Measurements from ENCODE around the gene RNASEH2B. TPM values are rescaled to one million over a fixed set of nuclear protein-coding genes. Genes with fewer than 3 reads are reported as not detected.

The RNASEH2B gene
- total RNA-seq, 1 donor from 2014 or later = 84.7 TPM

DNA sequence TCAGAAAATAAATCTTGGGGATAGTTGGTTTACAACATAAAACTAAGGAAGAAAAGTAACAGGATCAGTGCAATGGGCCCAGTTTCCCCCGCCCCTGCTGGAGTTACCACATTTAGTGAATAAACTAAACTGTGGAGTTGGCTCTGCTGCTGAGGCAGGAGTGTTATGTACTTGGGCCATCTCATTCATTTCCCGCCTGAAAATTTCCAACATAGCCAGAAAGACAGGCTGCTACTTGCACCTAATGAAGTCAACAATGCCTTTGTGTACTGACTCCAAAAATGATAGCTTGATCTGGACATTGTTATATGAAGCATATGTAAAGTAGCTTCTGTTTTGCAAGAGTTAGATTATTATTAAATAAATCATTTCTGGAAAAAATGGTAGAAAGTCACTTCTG is 7.9 kb upstream of the RNASEH2B start:
- intact Hi-C loops (cut with micrococcal nuclease) = no loop called here

DNA sequence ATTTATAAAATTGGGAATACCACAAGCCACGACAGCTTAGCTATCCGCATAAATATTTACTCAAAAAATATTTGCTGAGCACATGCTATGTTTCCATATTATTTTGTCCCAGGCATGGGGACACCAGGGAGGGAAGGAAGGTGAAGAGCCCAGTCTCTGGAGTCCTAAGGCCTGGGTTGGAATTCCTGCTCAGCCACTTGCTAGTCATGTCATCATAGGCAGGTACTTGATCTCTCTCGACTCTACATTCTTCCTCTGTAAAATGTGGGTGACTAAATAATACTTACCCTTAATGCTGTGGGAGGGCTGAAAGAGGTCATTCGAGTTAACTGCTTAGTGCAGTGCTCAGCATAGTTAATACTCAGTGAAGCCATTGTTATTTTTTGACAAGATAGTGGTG is 4.3 kb upstream of the RNASEH2B start:
- intact Hi-C loops (cut with micrococcal nuclease) = no loop called here

DNA sequence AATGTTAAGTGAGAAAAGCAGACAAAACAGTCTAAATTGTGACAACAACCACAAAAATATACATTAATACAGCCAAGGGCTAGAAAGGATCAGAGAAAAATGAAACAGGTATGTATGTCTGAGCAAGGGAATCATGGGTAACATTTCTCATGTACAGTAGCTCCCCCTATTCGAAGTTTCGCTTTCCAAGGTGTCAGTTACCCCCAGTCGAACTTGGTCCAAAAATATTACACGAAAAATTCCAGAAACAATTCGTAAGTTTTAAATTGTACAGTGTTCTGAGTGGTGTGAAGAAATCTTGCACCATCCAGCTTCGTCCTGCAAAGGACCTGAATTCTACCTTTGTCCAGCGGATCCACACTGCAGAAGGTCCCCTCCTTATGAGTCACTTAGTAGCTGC is 1.8 kb upstream of the RNASEH2B start:
- intact Hi-C loops (cut with micrococcal nuclease) = loop anchor here (2.0 kb wide), 1 partner anchor 15 kb away; no protein-coding TSS in a partner anchor

DNA sequence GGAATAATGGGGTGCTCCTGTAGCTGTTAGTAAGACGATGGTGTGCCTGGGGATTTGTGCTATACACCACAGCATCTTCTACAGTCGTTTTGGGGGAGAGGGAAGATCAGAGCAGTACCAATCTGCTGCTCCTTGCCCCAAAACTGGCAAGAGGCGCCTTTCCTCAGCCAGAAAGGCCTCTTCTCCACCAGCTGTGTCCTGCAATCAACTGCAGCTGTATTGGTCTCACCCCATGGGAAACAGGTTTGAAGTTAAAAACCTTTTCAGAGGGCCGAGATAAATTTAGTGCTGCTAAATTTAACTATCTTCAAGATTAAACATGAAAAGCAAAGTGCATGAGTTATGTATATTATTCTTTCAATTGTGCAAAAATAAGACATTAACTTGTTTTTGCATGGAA is 1.2 kb upstream of the RNASEH2B start:
- intact Hi-C loops (cut with micrococcal nuclease) = loop anchor here (2.0 kb wide), 1 partner anchor 16 kb away; no protein-coding TSS in a partner anchor

DNA sequence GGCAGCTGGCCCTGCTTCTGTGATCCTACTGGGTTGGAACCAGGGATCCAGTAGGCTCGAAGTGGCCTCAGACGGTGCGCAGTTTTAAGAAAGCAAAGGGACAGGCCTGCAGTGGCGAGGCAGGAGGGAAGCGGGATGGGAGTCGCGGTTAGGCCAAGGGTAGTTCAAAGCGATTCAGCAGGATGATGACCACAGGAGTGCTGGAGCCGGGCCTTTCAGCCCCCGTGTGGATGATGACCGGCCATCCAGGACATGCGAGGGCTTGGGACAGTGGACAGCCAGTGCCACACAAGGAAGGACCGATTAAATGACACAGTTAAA is 854 bp downstream of the RNASEH2B start:
- intact Hi-C loops (cut with micrococcal nuclease) = loop anchor here (2.0 to 10.0 kb wide), 10 partner anchors 63 to 1118 kb away; partner anchors contain the start of genes INTS6, KPNA3 and WDFY2

DNA sequence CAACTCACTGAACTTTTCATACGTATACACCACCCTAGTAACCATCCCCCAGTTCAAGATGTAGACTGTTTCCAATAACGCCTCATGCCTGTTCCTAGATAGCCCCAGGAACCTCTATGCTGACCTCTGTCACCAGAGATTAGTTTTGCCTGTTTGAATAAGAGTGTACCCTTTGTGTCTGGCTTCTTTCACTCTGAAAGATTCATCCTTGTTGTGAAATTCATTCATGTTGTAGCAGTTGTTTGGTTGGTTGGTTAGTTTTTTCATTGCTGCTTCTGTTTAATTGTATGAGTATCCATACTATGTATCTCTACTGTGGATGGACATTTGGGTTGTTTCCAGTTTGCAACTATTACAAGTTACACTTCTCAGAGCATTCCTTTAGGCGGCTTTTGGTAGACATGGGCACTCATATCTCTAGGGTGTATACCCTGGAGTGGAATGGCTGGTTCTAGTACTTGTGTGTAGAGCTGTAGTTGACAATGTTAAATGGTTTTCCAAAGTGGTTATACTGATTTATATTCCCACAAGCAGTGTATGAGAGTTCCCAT is 1.6 kb downstream of the RNASEH2B start:
- intact Hi-C loops (cut with micrococcal nuclease) = loop anchor here (2.0 to 10.0 kb wide), 10 partner anchors 64 to 1118 kb away; partner anchors contain the start of genes INTS6, KPNA3 and WDFY2

DNA sequence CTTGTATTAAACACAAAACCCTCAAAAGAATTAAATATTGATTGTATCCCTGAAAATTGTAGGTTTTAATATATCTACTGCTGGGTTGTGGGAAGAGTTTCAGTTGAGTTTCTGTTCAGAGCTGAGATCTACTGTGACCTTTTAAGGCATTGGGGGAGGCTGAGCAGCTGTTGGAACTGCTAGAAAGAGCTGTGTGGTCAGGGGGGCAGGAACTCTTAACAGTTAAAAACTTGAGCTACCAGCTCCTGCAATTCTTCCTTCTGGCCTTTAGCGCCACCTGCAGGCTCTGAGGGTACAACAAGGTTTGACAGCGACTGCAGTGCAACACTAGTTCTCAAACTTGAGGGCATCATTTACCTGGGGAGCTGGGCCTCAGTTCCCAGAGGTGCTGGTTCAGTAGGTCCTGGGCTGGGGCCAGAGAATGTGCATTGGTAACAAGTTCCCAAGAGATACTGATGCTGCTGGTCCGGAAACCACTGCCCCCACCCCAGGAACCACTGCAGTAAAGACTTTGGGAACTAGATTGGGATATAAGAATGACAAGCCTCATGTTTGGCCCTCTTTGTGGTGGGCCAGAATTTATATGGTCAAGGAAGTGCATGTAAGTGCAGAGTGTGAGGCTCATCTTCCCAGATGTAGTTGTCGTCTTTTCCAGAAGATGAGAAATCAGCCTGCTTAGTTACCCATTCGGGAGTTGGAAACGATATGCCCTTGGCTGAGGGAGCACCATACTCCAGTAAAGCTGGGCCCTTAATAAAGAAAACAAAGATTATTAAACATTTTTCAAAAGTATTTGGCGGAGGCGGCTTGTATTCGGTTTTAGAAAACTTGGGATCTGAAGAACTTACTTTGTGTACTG is 2.6 kb downstream of the RNASEH2B start:
- intact Hi-C loops (cut with micrococcal nuclease) = loop anchor here (1.0 to 10.0 kb wide), 20 partner anchors 19 to 1119 kb away; partner anchors contain the start of genes INTS6, KPNA3, SPRYD7 and TRIM13

DNA sequence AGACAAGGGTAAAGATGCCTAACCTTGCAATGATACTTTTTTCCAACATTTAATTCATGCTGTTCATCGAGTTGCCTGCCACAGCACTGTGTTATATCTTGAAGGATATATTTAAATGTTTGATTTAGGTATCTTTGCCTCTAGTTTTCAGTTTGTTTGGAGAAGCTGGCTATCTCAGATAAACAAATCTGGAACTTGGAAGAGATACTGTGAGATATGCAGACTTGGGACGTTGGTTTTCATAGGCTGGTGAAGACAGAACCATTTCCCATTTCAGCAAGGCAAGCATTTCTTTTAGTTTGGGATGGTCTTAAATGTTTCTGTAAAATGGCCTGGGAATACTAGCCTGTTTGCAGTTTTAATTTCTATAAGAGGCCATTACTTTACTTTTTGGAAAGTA is 3.3 kb downstream of the RNASEH2B start:
- intact Hi-C loops (cut with micrococcal nuclease) = loop anchor here (1.0 to 10.0 kb wide), 17 partner anchors 20 to 1066 kb away; partner anchors contain the start of genes SPRYD7, TRIM13 and WDFY2

DNA sequence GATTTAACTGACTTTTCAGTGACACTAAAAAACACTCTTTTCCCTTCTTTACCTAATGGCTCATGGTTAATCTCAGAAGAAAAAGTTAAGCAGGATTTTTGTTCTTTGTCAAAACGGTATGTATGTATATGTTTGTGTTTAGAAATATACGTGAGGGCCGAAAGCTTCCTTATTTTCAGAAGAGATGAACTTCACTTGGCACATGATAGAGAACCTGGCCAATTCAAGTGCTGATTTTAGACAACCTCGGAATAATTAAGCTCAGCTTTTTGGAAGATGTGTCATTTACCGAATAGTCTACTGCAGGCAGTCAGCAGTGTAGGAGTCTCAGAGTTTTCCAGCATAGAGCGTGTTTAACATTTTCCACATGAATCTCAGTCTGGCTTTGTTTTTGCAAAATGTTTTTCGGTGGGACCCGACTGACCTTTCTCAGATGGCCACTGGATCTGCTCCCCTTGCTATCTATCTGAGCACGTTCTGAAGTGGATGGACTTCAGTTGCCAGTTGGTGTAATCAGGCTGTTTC is 4.6 kb downstream of the RNASEH2B start:
- intact Hi-C loops (cut with micrococcal nuclease) = loop anchor here (5.0 to 10.0 kb wide), 7 partner anchors 67 to 1067 kb away; partner anchors contain the start of gene WDFY2

DNA sequence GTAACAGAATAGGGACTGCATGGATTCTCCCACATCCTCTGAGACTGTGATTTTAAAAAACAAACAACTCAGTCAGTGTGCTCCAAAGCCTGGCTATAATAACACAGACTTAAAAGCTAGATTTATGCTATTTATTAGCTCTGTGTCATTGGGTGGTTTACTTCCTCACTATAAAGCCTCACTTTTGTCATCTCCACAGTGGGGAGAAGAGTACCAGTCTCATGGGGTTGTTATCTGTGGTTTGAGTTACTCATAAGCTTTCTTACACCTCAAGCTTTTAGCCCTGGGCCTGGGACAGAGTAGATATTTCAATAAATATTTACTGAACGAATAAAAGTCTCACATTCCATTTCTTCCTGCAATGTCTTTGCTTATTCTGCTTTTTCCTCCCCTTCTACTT is 5.3 kb downstream of the RNASEH2B start:
- intact Hi-C loops (cut with micrococcal nuclease) = loop anchor here (5.0 to 10.0 kb wide), 7 partner anchors 68 to 1068 kb away; partner anchors contain the start of gene WDFY2

DNA sequence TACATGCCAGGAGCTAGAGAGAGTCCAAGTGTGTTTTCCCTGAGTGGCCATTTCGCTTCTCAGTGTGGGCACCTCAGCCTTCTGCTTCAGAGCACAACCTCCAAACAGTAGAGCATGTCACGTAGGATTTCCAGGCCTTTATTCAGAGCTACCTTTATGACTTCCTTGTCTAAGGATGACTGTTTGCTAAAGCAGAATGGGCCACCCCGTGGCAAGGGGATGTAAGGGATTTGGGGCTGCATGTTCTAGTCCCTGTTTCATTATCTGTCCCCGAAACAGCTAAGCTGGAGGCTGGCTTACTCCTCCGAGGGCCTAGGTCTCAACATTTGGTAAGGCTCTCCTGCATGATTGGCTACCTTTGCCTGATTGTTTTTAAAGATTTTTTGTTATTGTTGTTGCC is 6.0 kb downstream of the RNASEH2B start:
- intact Hi-C loops (cut with micrococcal nuclease) = loop anchor here (10.0 kb wide), 1 partner anchor 321 kb away; no protein-coding TSS in a partner anchor

DNA sequence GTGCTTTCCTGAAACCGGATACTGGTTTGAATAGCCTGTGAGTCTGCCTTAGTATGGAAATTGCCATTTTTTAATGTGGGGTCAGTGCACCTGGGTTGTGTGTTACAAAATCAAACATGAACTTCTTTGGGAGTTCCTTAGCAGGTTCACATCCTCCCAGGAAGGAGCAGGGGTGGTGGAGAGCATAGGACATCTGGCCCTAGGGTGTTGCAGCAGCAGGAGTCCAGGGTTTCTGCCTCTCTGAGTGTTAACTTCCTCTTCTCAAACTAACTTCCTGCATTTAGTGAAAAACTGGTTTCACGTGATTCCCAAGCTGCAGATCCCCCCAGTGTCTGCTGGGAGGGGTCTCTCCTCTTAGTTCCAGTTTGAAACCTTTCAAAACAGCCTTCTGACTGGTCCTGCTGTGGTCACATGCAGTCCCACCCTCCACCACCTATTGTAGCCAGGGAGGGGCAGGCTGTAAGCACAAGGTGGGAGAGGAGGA is 7.2 kb downstream of the RNASEH2B start:
- intact Hi-C loops (cut with micrococcal nuclease) = loop anchor here (2.0 to 10.0 kb wide), 2 partner anchors 76 to 322 kb away; no protein-coding TSS in a partner anchor

DNA sequence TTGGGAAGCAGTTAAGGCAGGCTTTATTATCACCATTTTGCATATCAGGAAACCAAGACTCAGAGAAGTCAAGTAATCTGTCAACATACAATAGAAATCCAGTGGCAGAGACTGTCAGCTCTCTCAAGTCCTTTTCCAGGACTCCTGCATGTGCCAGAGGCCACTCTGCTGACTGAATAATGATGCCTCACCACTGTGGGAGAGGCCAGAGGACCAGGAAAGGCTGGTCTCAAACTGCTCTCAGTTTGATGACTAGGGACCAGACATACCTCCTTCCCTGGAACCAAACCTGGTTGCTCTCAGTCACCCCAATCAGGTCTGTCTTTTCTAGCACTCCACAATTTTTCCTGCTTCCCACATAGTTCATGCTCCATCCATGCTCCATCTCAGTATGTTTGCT is 8.0 kb downstream of the RNASEH2B start:
- intact Hi-C loops (cut with micrococcal nuclease) = loop anchor here (2.0 to 10.0 kb wide), 2 partner anchors 75 to 323 kb away; no protein-coding TSS in a partner anchor

DNA sequence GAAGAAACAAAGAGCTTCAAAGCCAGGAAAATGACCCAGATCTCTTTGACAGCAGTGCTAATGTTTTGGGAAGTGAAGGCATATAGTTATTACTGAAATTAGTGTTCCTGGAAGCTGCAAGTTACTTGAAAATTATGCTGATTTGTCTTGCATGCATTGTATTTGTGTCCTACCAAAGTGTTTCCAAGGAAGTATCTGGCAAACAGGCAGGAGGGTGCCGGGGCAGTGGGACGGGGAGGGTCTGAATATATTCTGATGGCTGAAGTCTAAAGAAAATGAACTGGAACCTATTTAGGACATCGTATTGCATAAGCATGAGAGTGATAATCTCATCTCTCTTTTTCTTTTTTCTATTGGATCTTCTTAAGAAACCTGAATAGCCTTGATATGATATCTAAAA is 9.0 kb downstream of the RNASEH2B start:
- intact Hi-C loops (cut with micrococcal nuclease) = loop anchor here (10.0 kb wide), 1 partner anchor 324 kb away; no protein-coding TSS in a partner anchor

DNA sequence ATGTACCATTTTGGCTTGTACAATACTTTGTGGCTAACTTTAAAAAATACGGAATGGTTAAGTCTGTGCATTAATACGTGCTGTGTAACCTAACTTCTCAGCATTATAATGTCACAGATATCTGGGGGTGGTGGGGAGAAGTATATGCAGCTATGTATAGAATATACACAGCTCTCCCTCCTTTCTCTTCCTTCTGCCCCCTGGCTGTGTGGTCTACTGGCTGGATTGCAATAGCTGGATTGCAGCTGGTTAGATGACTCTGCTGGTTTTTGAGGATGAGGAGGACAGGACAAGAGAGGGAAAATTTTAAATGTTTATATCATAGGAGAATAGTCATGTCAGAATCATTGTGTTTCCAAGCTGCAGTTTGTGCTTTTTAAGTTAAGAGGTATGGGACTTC is 9.7 kb downstream of the RNASEH2B start:
- intact Hi-C loops (cut with micrococcal nuclease) = loop anchor here (10.0 kb wide), 1 partner anchor 324 kb away; no protein-coding TSS in a partner anchor

DNA sequence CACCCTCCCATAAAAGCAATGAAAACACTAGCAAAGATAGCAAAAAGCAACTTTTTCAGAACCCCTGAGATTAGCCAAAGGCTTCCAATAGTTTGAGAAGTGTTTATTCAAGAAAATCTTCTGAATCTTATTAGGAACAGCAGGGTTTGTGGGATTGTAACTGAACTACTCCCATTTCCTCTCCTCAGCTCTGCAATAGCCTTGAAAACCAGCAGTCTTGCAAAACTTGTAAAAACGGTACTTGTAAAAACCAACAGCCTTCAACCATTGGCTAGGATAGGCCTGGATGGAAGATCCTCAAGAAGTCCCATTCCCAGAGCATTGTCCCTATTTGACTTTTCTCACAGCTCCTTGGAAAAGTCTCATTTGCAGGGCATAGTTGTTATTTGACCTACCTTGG is 12.1 kb downstream of the RNASEH2B start:
- intact Hi-C loops (cut with micrococcal nuclease) = no loop called here

DNA sequence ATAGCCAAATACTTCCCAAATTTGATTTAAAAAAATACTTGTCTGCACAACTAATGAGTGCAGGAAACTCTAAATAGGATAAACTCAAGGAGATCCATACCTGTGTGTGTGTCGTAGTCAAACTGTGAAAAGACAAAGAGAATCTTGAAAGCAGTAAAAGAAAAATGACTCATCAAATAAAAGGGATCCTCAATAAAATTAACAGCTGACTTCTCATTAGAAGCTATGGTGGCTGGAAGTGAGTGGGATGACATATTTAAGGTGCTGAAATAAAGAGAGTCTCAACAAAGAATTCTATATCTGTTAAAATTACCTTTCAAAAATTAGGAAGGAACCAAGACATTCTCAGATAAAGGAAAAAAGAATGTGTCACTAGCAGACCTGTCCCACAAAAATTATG is 13.7 kb downstream of the RNASEH2B start:
- intact Hi-C loops (cut with micrococcal nuclease) = no loop called here

DNA sequence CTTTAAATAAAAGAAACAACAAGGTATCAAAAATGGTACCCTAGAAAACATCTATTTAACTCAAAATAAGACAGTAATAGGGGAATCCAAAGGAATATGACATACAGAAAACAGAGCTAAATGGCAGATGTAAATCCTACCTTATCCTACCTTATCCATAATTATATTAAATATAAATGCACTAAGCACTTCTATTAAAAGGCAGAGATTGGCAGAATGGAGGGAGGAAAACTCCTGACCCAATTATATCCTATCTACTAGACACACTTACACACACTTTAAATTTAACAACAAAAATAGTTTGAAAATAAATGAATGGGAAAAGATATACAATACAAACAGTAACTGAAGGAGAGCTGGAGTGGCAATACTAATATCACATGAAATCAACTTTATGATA is 14.4 kb downstream of the RNASEH2B start:
- intact Hi-C loops (cut with micrococcal nuclease) = no loop called here

DNA sequence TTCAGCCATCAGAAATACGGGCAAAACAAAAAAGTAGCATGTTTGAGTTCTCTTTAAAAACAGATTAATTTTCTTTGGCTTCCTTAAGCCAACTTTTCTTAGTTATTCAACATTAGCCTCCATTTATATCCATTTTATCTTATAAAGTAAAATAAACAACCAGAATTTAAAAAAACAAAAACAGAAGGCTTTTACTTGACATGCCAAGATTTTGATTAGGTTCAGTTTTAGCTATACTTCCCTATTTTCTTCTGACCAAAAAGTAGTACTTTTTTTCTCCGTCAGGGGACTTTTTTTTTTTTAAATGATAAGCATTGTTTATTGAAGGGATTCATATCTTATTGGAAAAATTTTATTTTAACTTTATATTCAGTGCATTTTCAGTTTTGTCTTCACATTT is 18.1 kb downstream of the RNASEH2B start:
- intact Hi-C loops (cut with micrococcal nuclease) = no loop called here

DNA sequence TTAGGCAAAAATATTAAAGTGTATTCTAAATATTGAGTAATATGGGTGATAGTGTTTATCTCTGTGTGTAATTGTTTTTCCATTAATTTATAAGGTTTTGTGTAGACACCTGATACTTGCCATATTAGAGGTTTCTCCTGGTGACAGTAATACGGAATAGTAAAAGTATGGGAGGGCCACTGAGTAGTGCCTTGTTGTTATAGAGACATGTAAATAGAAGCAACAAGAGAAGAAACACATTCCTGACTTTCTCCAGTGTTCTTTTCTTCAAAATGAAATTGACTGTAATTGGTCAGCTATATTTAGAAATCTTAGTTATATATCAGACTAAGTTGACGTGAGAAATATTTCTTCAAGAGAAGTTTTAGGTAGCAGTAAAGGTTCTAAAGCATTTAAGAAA is 18.5 kb downstream of the RNASEH2B start:
- intact Hi-C loops (cut with micrococcal nuclease) = no loop called here

DNA sequence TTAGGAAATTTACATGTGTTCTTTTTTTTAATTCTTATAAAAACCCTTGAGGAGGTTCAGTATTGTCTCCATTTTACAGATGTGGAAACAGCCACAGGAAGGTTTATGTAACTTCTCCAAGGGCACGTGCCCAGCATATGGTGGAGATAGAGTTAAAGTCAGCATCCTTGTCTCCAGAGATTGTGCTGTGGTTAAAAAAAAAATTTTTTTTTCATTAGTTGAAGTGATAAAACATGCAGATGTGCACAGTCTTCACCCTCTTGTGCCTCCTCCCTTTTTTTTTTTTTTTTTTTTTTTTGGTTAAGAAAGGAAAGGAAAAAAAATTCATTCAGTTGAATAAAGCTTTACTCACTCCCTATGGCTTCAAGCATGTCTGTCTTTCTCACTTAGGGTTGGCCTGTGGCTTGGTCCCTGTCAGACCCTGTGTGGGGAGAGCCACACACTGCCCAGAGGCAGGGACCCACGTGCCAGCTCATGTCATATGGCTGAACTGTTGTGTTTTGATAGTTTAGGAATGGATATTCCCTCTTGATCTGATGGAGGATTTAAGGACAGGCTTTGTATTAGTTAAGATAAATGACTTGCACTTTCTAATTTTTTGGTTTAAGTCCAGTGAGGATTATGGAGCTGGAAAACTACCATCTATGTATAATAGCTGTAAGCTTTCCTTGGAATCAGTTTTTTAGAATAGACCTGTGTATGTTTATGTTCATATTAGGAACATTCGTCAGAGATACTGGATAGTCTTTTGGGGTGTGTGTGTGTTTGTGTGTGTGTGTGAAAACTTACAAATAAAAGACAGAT is 19.3 kb downstream of the RNASEH2B start:
- intact Hi-C loops (cut with micrococcal nuclease) = no loop called here

Measured in T-helper 1 cell treated with Interleukin-12 subunit alpha and Interleukin-12 subunit beta and Interleukin-4 antibody, amounts not matched to agents 30 ng/mL and 1 ng/mL, for 36 hours (primary cell).